Mesothelial cell of epicardium (in vitro differentiated cells): ENCODE data around the gene LEUTX. TPM values are rescaled to one million over a fixed set of nuclear protein-coding genes. Genes with fewer than 3 reads are reported as not detected.

Experiments
- DNase-seq, 2 experiments: peaks; one replicate each; pipeline ENCODE4 v3.0.0; 2021; ENCODE audit warnings: low spot score in 2 of 2; ENCODE audit not compliant: unreplicated experiment in 2 of 2
- H3K27ac Mint-ChIP-seq: 2 replicates; pipeline ENCODE4 v1.8.0; 2021; ENCODE audit warnings: mixed read lengths
- H3K27me3 Mint-ChIP-seq: 2 replicates; pipeline ENCODE4 v1.8.0; 2021; ENCODE audit warnings: low read depth, mixed read lengths
- H3K36me3 Mint-ChIP-seq: 2 replicates; pipeline ENCODE4 v1.8.0; 2021; ENCODE audit warnings: mixed read lengths
- H3K4me1 Mint-ChIP-seq: 2 replicates; pipeline ENCODE4 v1.8.0; 2021; ENCODE audit warnings: mixed read lengths
- H3K4me3 Mint-ChIP-seq: 2 replicates; pipeline ENCODE4 v1.8.0; 2021; ENCODE audit warnings: mild to moderate bottlenecking, moderate library complexity, mixed read lengths
- H3K9me3 Mint-ChIP-seq: 2 replicates; pipeline ENCODE4 v1.8.0; 2021; ENCODE audit warnings: mixed read lengths
- CTCF ChIP-seq: fragments of 200-600 bp; sonication (generic); IDR thresholded peaks from one replicate; pipeline ENCODE4 v1.5.0; 2021; ENCODE audit warnings: antibody characterized with exemption; ENCODE audit not compliant: unreplicated experiment
- total RNA-seq: library from RNA; stranded (reverse); gene quantifications from 3 replicates; pipeline ENCODE4 v1.2.1, GENCODE V29; 2021

Gene LEUTX
- total RNA-seq, 1 donor from 2014 or later, result not detected

- Mint-ChIP-seq H3K36me3 (peaks cover 19% of the 10 kb centered on the region), H3K9me3 (no peaks in the 10 kb centered on the region), H3K27me3 (no peaks in the 10 kb centered on the region), H3K27ac (no peak overlapping the region), H3K4me3 (no peak overlapping the region), H3K4me1 (no peaks in the 10 kb centered on the region)
- DNase-seq, result no peak
- no peak for TF ChIP-seq CTCF
These were observed 46.4 kb downstream of the LEUTX start for GRCh38 chr19:39825093-39825463.

- Mint-ChIP-seq H3K36me3 (peaks cover 25% of the 10 kb centered on the region), H3K4me1 (no peaks in the 10 kb centered on the region), H3K9me3 (no peaks in the 10 kb centered on the region), H3K4me3 (no peak overlapping the region), H3K27ac (no peak overlapping the region), H3K27me3 (no peaks in the 10 kb centered on the region)
- DNase-seq, result no peak
- no peak for TF ChIP-seq CTCF
These were observed 47.0 kb downstream of the LEUTX start for GRCh38 chr19:39825531-39826076.

- Mint-ChIP-seq H3K36me3 (peaks cover 31% of the 10 kb centered on the region), H3K9me3 (no peaks in the 10 kb centered on the region), H3K27ac (no peak overlapping the region), H3K4me1 (no peaks in the 10 kb centered on the region), H3K27me3 (no peaks in the 10 kb centered on the region), H3K4me3 (no peak overlapping the region)
- no peak for DNase-seq
- no peak for TF ChIP-seq CTCF
These were observed 47.8 kb downstream of the LEUTX start for GRCh38 chr19:39826311-39826945.

- Mint-ChIP-seq H3K36me3 (peaks cover 31% of the 10 kb centered on the region), H3K27ac (no peak overlapping the region), H3K27me3 (no peaks in the 10 kb centered on the region), H3K4me3 (no peak overlapping the region), H3K9me3 (no peaks in the 10 kb centered on the region), H3K4me1 (peaks cover 5% of the 10 kb centered on the region)
- no peak for DNase-seq
- no peak for TF ChIP-seq CTCF
These were observed 48.6 kb downstream of the LEUTX start for GRCh38 chr19:39827216-39827615.

- no peak for TF ChIP-seq CTCF
- H3K27ac Mint-ChIP-seq, result no peak overlapping the region
- no peaks in the 10 kb centered on the region for H3K27me3 Mint-ChIP-seq
- no peak overlapping the region for H3K4me3 Mint-ChIP-seq
- DNase-seq, result no peak
- peaks cover 13% of the 10 kb centered on the region for H3K4me1 Mint-ChIP-seq
- peaks cover 31% of the 10 kb centered on the region for H3K36me3 Mint-ChIP-seq
- no peaks in the 10 kb centered on the region for H3K9me3 Mint-ChIP-seq
These were observed 49.5 kb downstream of the LEUTX start for GRCh38 chr19:39828015-39828653.
